Vagina (tissue), 2 donors: Measurements from ENCODE around the gene GALNT12.

Source experiments
- CTCF ChIP-seq, 3 experiments: fragments of 450-650 bp in 2 of 3; fragments of 200-600 bp in 1 of 3; sonication (generic) in 1 of 3; IDR thresholded peaks; one replicate each; pipeline ENCODE4 v1.5.1; 2017 to 2019; ENCODE audit warnings: antibody characterized with exemption in 3 of 3, mild to moderate bottlenecking in 2 of 3, moderate library complexity in 2 of 3
- POLR2A ChIP-seq, 2 donors: fragments of 450-650 bp; IDR thresholded peaks; one replicate each; pipeline ENCODE4 v1.6.1; 2017; ENCODE audit warnings: antibody characterized with exemption in 2 of 2, mild to moderate bottlenecking in 2 of 2, moderate library complexity in 2 of 2
- POLR2AphosphoS5 ChIP-seq, 2 donors: sonication (generic); formaldehyde crosslinking; IDR thresholded peaks; one replicate each; pipeline ENCODE4 v1.9.0; 2017; ENCODE audit warnings: antibody characterized with exemption in 2 of 2, mild to moderate bottlenecking in 2 of 2, low read depth in 1 of 2; ENCODE audit not compliant: insufficient read depth in 1 of 2

- no peak for TF ChIP-seq CTCF (IDR thresholded peaks at IDR 0.05)
- TF ChIP-seq POLR2A (IDR thresholded peaks at IDR 0.05) = no peak
- no peak for TF ChIP-seq POLR2AphosphoS5 (IDR thresholded peaks at IDR 0.05; ENCODE audit: insufficient read depth in 1 of 2, low read depth in 1 of 2)
Measured at GRCh38 chr9:98884849-98885248, 77.4 kb downstream of the GALNT12 start.
